ENCODE results near the gene TEAD3. TPM values are rescaled to one million over a fixed set of nuclear protein-coding genes. Genes with fewer than 3 reads are reported as not detected.
"Not testable (repeated sequence)": the region's sequence is repeated elsewhere in the genome, so short reads cannot be mapped to it uniquely, and the experiment has no call there.

Gene TEAD3
- 10 to 100 TPM; 13.4 to 35.6 (median 19.0) TPM for polyA plus RNA-seq
- long read RNA-seq, donor 1, partial matches to known transcripts, result 0 of 9 reads
- long read RNA-seq, donor 1, other reads (novel, unspliced or antisense), result 9 of 9 reads
- long read RNA-seq, donor 2, result 0 reads
- long read RNA-seq, donor 3, result 0 reads
- long read RNA-seq, donor 4, result 0 reads
- long read RNA-seq, donor 5, result 0 reads
- long read RNA-seq, donor 6, partial matches to known transcripts, result 0 of 6 reads
- long read RNA-seq, donor 6, other reads (novel, unspliced or antisense), result 6 of 6 reads
- long read RNA-seq, donor 7, partial matches to known transcripts, result 0 of 6 reads
- long read RNA-seq, donor 7, other reads (novel, unspliced or antisense), result 6 of 6 reads
- long read RNA-seq, donor 8, result 0 reads
- long read RNA-seq, donor 9, result 0 reads
- long read RNA-seq, donor 10, partial matches to known transcripts, result 0 of 5 reads
- long read RNA-seq, donor 10, other reads (novel, unspliced or antisense), result 5 of 5 reads

GRCh38 chr6:35496841-35497570 lies at the start of gene TEAD3:
TEAD3 (minus strand) TSS chr6:35497079.
- Histone ChIP-seq H3K27ac (ENCODE audit: low read depth in 1 of 3, low read length in 2 of 3) (peak within 1 kb of the TSS; percentile 87 to 94 (median 89)), H3K4me1 (ENCODE audit: control insufficient read depth in 3 of 3, insufficient read depth in 2 of 3, low read depth in 1 of 3, low read length in 2 of 3) (peaks cover 3 to 53% (median 4%) of the 10 kb centered on the region in 3 donors), H3K27me3 (ENCODE audit: control insufficient read depth in 3 of 3, insufficient read depth in 3 of 3, low read length in 3 of 3) (peaks cover 0 to 14% (median 0%) of the 10 kb centered on the region in 3 donors), H3K4me3 (ENCODE audit: low read depth in 1 of 3, low read length in 3 of 3) (peak within 1 kb of the TSS; percentile 71 to 91 (median 88)), H3K9me3 (ENCODE audit: control insufficient read depth in 2 of 2, insufficient read depth in 1 of 2, low read depth in 1 of 2, low read length in 1 of 2) (no peaks in the 10 kb centered on the region), H3K36me3 (ENCODE audit: control insufficient read depth in 3 of 3, insufficient read depth in 2 of 3, low read depth in 1 of 3, low read length in 3 of 3) (peaks cover 0 to 35% (median 0%) of the 10 kb centered on the region in 3 donors)
- WGBS, 3 donors, result 0 to 1% (median 1%) methylated on average over 16 to 98 of the region's 98 CpGs
- DNase-seq (peak; percentile 55 to 86), FAIRE-seq (no peak)

GRCh38 chr6:35544769-35545361 lies 48.0 kb upstream of the TEAD3 start:
- H3K4me3 ChIP-seq (ENCODE audit: low read depth in 1 of 3, low read length in 3 of 3), result no peak overlapping the region
- H3K9me3 ChIP-seq (ENCODE audit: control insufficient read depth in 2 of 2, insufficient read depth in 1 of 2, low read depth in 1 of 2, low read length in 1 of 2), result peaks cover 0 to 6% of the 10 kb centered on the region in 2 donors
- no peaks in the 10 kb centered on the region for H3K4me1 ChIP-seq (ENCODE audit: control insufficient read depth in 3 of 3, insufficient read depth in 2 of 3, low read depth in 1 of 3, low read length in 2 of 3)
- no peak for DNase-seq
- no peak for FAIRE-seq
- no peak overlapping the region for H3K27ac ChIP-seq (ENCODE audit: low read depth in 1 of 3, low read length in 2 of 3)
- 38 to 66% (median 49%) methylated on average over 13 of the region's 13 CpGs for WGBS, 3 donors
- H3K27me3 ChIP-seq (ENCODE audit: control insufficient read depth in 3 of 3, insufficient read depth in 3 of 3, low read length in 3 of 3), result peaks cover 0 to 4% (median 1%) of the 10 kb centered on the region in 3 donors
- H3K36me3 ChIP-seq (ENCODE audit: control insufficient read depth in 3 of 3, insufficient read depth in 2 of 3, low read depth in 1 of 3, low read length in 3 of 3), result no peaks in the 10 kb centered on the region

- Histone ChIP-seq H3K9me3 (ENCODE audit: control insufficient read depth in 2 of 2, insufficient read depth in 1 of 2, low read depth in 1 of 2, low read length in 1 of 2) (peaks cover 0 to 2% of the 10 kb centered on the region in 2 donors), H3K4me3 (ENCODE audit: low read depth in 1 of 3, low read length in 3 of 3) (no peak overlapping the region), H3K27me3 (ENCODE audit: control insufficient read depth in 3 of 3, insufficient read depth in 3 of 3, low read length in 3 of 3) (peaks cover 0 to 4% (median 1%) of the 10 kb centered on the region in 3 donors), H3K36me3 (ENCODE audit: control insufficient read depth in 3 of 3, insufficient read depth in 2 of 3, low read depth in 1 of 3, low read length in 3 of 3) (no peaks in the 10 kb centered on the region), H3K4me1 (ENCODE audit: control insufficient read depth in 3 of 3, insufficient read depth in 2 of 3, low read depth in 1 of 3, low read length in 2 of 3) (no peaks in the 10 kb centered on the region), H3K27ac (ENCODE audit: low read depth in 1 of 3, low read length in 2 of 3) (no peak overlapping the region)
- no peak for DNase-seq
- WGBS, 3 donors, result 81 to 86% (median 83%) methylated on average over 16 of the region's 16 CpGs
- no peak for FAIRE-seq
Measured at GRCh38 chr6:35543459-35544193, 46.7 kb upstream of the TEAD3 start.

- Histone ChIP-seq H3K4me1 (ENCODE audit: control insufficient read depth in 3 of 3, insufficient read depth in 2 of 3, low read depth in 1 of 3, low read length in 2 of 3) (no peaks in the 10 kb centered on the region), H3K36me3 (ENCODE audit: control insufficient read depth in 3 of 3, insufficient read depth in 2 of 3, low read depth in 1 of 3, low read length in 3 of 3) (no peaks in the 10 kb centered on the region), H3K27ac (ENCODE audit: low read depth in 1 of 3, low read length in 2 of 3) (no peak overlapping the region), H3K9me3 (ENCODE audit: control insufficient read depth in 2 of 2, insufficient read depth in 1 of 2, low read depth in 1 of 2, low read length in 1 of 2) (peaks cover 0 to 2% of the 10 kb centered on the region in 2 donors), H3K27me3 (ENCODE audit: control insufficient read depth in 3 of 3, insufficient read depth in 3 of 3, low read length in 3 of 3) (peaks cover 0 to 2% (median 1%) of the 10 kb centered on the region in 3 donors), H3K4me3 (ENCODE audit: low read depth in 1 of 3, low read length in 3 of 3) (no peak overlapping the region)
- DNase-seq, result no peak
- no peak for FAIRE-seq
- WGBS, 3 donors, result 87 to 94% (median 91%) methylated on average over 2 of the region's 2 CpGs
Measured at GRCh38 chr6:35541836-35542235, 45.0 kb upstream of the TEAD3 start.

GRCh38 chr6:35539223-35539622 lies 42.3 kb upstream of the TEAD3 start:
- 75 to 76% (median 75%) methylated on average over 3 of the region's 3 CpGs for WGBS, 3 donors
- Histone ChIP-seq H3K4me3 (ENCODE audit: low read depth in 1 of 3, low read length in 3 of 3) (no peak overlapping the region), H3K9me3 (ENCODE audit: control insufficient read depth in 2 of 2, insufficient read depth in 1 of 2, low read depth in 1 of 2, low read length in 1 of 2) (peaks cover 0 to 2% of the 10 kb centered on the region in 2 donors), H3K27ac (ENCODE audit: low read depth in 1 of 3, low read length in 2 of 3) (no peak overlapping the region), H3K36me3 (ENCODE audit: control insufficient read depth in 3 of 3, insufficient read depth in 2 of 3, low read depth in 1 of 3, low read length in 3 of 3) (no peaks in the 10 kb centered on the region), H3K4me1 (ENCODE audit: control insufficient read depth in 3 of 3, insufficient read depth in 2 of 3, low read depth in 1 of 3, low read length in 2 of 3) (no peaks in the 10 kb centered on the region), H3K27me3 (ENCODE audit: control insufficient read depth in 3 of 3, insufficient read depth in 3 of 3, low read length in 3 of 3) (no peaks in the 10 kb centered on the region)
- DNase-seq (no peak), FAIRE-seq (no peak)

- H3K36me3 ChIP-seq (ENCODE audit: control insufficient read depth in 3 of 3, insufficient read depth in 2 of 3, low read depth in 1 of 3, low read length in 3 of 3); H3K27ac ChIP-seq (ENCODE audit: low read depth in 1 of 3, low read length in 2 of 3); DNase-seq; H3K4me1 ChIP-seq (ENCODE audit: control insufficient read depth in 3 of 3, insufficient read depth in 2 of 3, low read depth in 1 of 3, low read length in 2 of 3); H3K9me3 ChIP-seq (ENCODE audit: control insufficient read depth in 2 of 2, insufficient read depth in 1 of 2, low read depth in 1 of 2, low read length in 1 of 2); H3K27me3 ChIP-seq (ENCODE audit: control insufficient read depth in 3 of 3, insufficient read depth in 3 of 3, low read length in 3 of 3); H3K4me3 ChIP-seq (ENCODE audit: low read depth in 1 of 3, low read length in 3 of 3); FAIRE-seq: not testable (repeated sequence)
- 66 to 79% (median 75%) methylated on average over 6 of the region's 6 CpGs for WGBS, 3 donors
Measured at GRCh38 chr6:35535847-35536246, 39.0 kb upstream of the TEAD3 start.

GRCh38 chr6:35534407-35535170 lies 37.7 kb upstream of the TEAD3 start:
- no peak overlapping the region for H3K27ac ChIP-seq (ENCODE audit: low read depth in 1 of 3, low read length in 2 of 3)
- no peak for FAIRE-seq
- WGBS, 3 donors, result 39 to 48% (median 45%) methylated on average over 11 of the region's 11 CpGs

More at GRCh38 chr6:35534407-35535170, 37.7 kb upstream of the TEAD3 start:
- H3K27me3 ChIP-seq (ENCODE audit: control insufficient read depth in 3 of 3, insufficient read depth in 3 of 3, low read length in 3 of 3), result no peaks in the 10 kb centered on the region
- no peaks in the 10 kb centered on the region for H3K4me1 ChIP-seq (ENCODE audit: control insufficient read depth in 3 of 3, insufficient read depth in 2 of 3, low read depth in 1 of 3, low read length in 2 of 3)
- no peak overlapping the region for H3K4me3 ChIP-seq (ENCODE audit: low read depth in 1 of 3, low read length in 3 of 3)
- H3K9me3 ChIP-seq (ENCODE audit: control insufficient read depth in 2 of 2, insufficient read depth in 1 of 2, low read depth in 1 of 2, low read length in 1 of 2), result no peaks in the 10 kb centered on the region
- H3K36me3 ChIP-seq (ENCODE audit: control insufficient read depth in 3 of 3, insufficient read depth in 2 of 3, low read depth in 1 of 3, low read length in 3 of 3), result no peaks in the 10 kb centered on the region
- DNase-seq, result no peak
